Stimulated activated CD4-positive, alpha-beta T cell treated with anti-CD3 and anti-CD28 coated beads, Interleukin-12 subunit alpha, Interleukin-12 subunit beta, amount 100 ng/mL, for 4 hours (primary cell): ENCODE measurements around the gene SYS1.

Experiments
- DNase-seq: peaks from one replicate; pipeline ENCODE4 v3.0.0-alpha.2; 2020

Gene SYS1

GRCh38 chr20:45362804-45363610 lies at the start of gene SYS1:
Gene SYS1 (plus strand): TSS chr20:45363156. CDS start chr20:45363532, 376 bp downstream.
- peak; percentile 98 for DNase-seq

- DNase-seq = no peak
Observed at GRCh38 chr20:45313943-45314342, 49.0 kb upstream of the SYS1 start.

GRCh38 chr20:45315672-45316071 lies 47.3 kb upstream of the SYS1 start:
- DNase-seq = no peak

- no peak for DNase-seq
Observed at GRCh38 chr20:45316150-45317080, 46.5 kb upstream of the SYS1 start.

GRCh38 chr20:45317826-45318225 lies 45.1 kb upstream of the SYS1 start:
- no peak for DNase-seq

- DNase-seq = no peak
Observed at GRCh38 chr20:45318386-45318939, 44.5 kb upstream of the SYS1 start.

- DNase-seq = no peak
Observed at GRCh38 chr20:45318948-45319347, 44.0 kb upstream of the SYS1 start.

GRCh38 chr20:45320948-45321595 lies 41.9 kb upstream of the SYS1 start:
- DNase-seq = no peak

- DNase-seq = no peak
Observed at GRCh38 chr20:45322952-45323383, 40.0 kb upstream of the SYS1 start.

- DNase-seq = no peak
Observed at GRCh38 chr20:45323731-45324130, 39.2 kb upstream of the SYS1 start.

- no peak for DNase-seq
Observed at GRCh38 chr20:45325371-45325770, 37.6 kb upstream of the SYS1 start.

GRCh38 chr20:45328451-45328850 lies 34.5 kb upstream of the SYS1 start:
- DNase-seq = no peak

- DNase-seq = no peak
Observed at GRCh38 chr20:45329497-45330319, 33.2 kb upstream of the SYS1 start.

GRCh38 chr20:45330476-45330875 lies 32.5 kb upstream of the SYS1 start:
- DNase-seq = no peak

GRCh38 chr20:45336530-45337366 lies 26.2 kb upstream of the SYS1 start:
- no peak for DNase-seq

- DNase-seq = no peak
Observed at GRCh38 chr20:45337367-45338120, 25.4 kb upstream of the SYS1 start.

GRCh38 chr20:45338121-45339030 lies 24.6 kb upstream of the SYS1 start:
- no peak for DNase-seq

- DNase-seq = no peak
Observed at GRCh38 chr20:45339084-45339483, 23.9 kb upstream of the SYS1 start.

- DNase-seq = no peak
Observed at GRCh38 chr20:45339799-45340198, 23.2 kb upstream of the SYS1 start.
